Measurements from ENCODE around the gene NCMAP. TPM values are rescaled to one million over a fixed set of nuclear protein-coding genes. Genes with fewer than 3 reads are reported as not detected.

NCMAP gene
- total and polyA plus RNA-seq, 2 of the 4 experiments (the other 2 are of a cell fraction): not detected

GRCh38 chr1:24606621-24607020 is 50.7 kb downstream of the NCMAP start:
- Histone ChIP-seq H3K23ac (ENCODE audit: low read depth, low read length) (no peak overlapping the region), H3K9ac (ENCODE audit: low read depth, low read length) (no peak overlapping the region), H2BK20ac (ENCODE audit: low read depth, low read length) (no peak overlapping the region), H2BK120ac (ENCODE audit: low read depth, low read length) (no peak overlapping the region), H4K20me1 (ENCODE audit: insufficient read depth, low read length) (no peaks in the 10 kb centered on the region), H3K4me2 (ENCODE audit: low read depth, low read length) (no peak overlapping the region), H3K56ac (ENCODE audit: extremely low read depth, insufficient read depth, low read length) (no peak overlapping the region), H3K27ac (ENCODE audit: insufficient read depth, low read length) (no peak overlapping the region), H3K9me3 (ENCODE audit: control insufficient read depth, insufficient read depth, low read length) (no peaks in the 10 kb centered on the region), H3K4me1 (ENCODE audit: control insufficient read depth, insufficient read depth, low read length) (no peaks in the 10 kb centered on the region), H3K18ac (ENCODE audit: low read depth, low read length) (no peak overlapping the region), H2AK5ac (ENCODE audit: low read depth, low read length) (no peak overlapping the region), H4K91ac (ENCODE audit: insufficient read depth, low read depth, low read length) (no peak overlapping the region), H4K5ac (ENCODE audit: low read depth, low read length) (no peak overlapping the region), H3K79me1 (ENCODE audit: low read depth in 1 of 2, low read length in 2 of 2) (no peaks in the 10 kb centered on the region), H2AFZ (replicated peaks; ENCODE audit: low read length, poor library complexity) (no peak overlapping the region), H3K4ac (ENCODE audit: low read depth, low read length) (no peak overlapping the region), H3K14ac (replicated peaks; ENCODE audit: low read depth, low read length) (no peak overlapping the region), H2BK15ac (ENCODE audit: low read depth, low read length) (no peak overlapping the region), H3K27me3 (ENCODE audit: control insufficient read depth, insufficient read depth, low read length) (peaks cover 21% of the 10 kb centered on the region), H3K4me3 (ENCODE audit: insufficient read depth, low read depth, low read length) (no peak overlapping the region), H4K8ac (ENCODE audit: low read depth in 2 of 2, low read length in 2 of 2) (no peak overlapping the region), H2AK9ac (replicated peaks; ENCODE audit: low read depth, low read length, poor library complexity) (no peak overlapping the region), H3K9me1 (ENCODE audit: insufficient read depth, low read length) (no peaks in the 10 kb centered on the region), H2BK5ac (ENCODE audit: low read depth, low read length, poor library complexity, severe bottlenecking) (no peak overlapping the region), H3K36me3 (ENCODE audit: control insufficient read depth, insufficient read depth, low read length) (no peaks in the 10 kb centered on the region)
- DNase-seq (no peak), ATAC-seq (ENCODE audit: low read depth) (no peak)
- in situ Hi-C loops (cut with MboI; ENCODE audit: low sequenced_read_pairs) (no loop called here), dilution Hi-C loops (cut with HindIII; ENCODE audit: low sequenced_read_pairs, unreplicated experiment) (no loop called here), intact Hi-C loops (cut with micrococcal nuclease) (no loop called here)
- no TSS peak for BruUV-seq (replicated peaks)
- no CpG with 5 or more reads among the region's 2 CpGs for WGBS, 2 experiments (ENCODE audit: extremely low coverage in 2 of 2, insufficient read length in 1 of 2)
- TF ChIP-seq POLR2A (IDR thresholded peaks at IDR 0.05; ENCODE audit: low read depth, low read length) (no peak), RCOR1 (IDR thresholded peaks at IDR 0.05; ENCODE audit: insufficient replicate concordance, low read length) (no peak), FOS (IDR thresholded peaks at IDR 0.05; ENCODE audit: low read depth, low read length) (no peak), RFX5 (IDR thresholded peaks at IDR 0.05; ENCODE audit: low read depth, low read length) (no peak), RAD21 (IDR thresholded peaks at IDR 0.05; ENCODE audit: low read length) (no peak), BHLHE40 (IDR thresholded peaks at IDR 0.05; ENCODE audit: low read depth, low read length) (no peak), NFE2L2 (IDR thresholded peaks at IDR 0.05; ENCODE audit: low read depth, low read length) (no peak), CEBPB (IDR thresholded peaks at IDR 0.05; ENCODE audit: low read depth, low read length) (no peak), CHD1 (IDR thresholded peaks at IDR 0.05; ENCODE audit: low read depth, low read length) (no peak), USF2 (IDR thresholded peaks at IDR 0.05; ENCODE audit: low read depth, low read length) (no peak), MXI1 (IDR thresholded peaks at IDR 0.05; ENCODE audit: borderline replicate concordance, low read depth, low read length) (no peak), MAFK (IDR thresholded peaks at IDR 0.05; ENCODE audit: low read depth, low read length) (no peak), MAZ (IDR thresholded peaks at IDR 0.05; ENCODE audit: borderline replicate concordance, low read depth, low read length) (no peak), SMC3 (IDR thresholded peaks at IDR 0.05; ENCODE audit: low read depth, low read length) (no peak)
- TF ChIP-seq, protein P1, sequence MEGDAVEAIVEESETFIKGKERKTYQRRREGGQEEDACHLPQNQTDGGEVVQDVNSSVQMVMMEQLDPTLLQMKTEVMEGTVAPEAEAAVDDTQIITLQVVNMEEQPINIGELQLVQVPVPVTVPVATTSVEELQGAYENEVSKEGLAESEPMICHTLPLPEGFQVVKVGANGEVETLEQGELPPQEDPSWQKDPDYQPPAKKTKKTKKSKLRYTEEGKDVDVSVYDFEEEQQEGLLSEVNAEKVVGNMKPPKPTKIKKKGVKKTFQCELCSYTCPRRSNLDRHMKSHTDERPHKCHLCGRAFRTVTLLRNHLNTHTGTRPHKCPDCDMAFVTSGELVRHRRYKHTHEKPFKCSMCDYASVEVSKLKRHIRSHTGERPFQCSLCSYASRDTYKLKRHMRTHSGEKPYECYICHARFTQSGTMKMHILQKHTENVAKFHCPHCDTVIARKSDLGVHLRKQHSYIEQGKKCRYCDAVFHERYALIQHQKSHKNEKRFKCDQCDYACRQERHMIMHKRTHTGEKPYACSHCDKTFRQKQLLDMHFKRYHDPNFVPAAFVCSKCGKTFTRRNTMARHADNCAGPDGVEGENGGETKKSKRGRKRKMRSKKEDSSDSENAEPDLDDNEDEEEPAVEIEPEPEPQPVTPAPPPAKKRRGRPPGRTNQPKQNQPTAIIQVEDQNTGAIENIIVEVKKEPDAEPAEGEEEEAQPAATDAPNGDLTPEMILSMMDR (conservative IDR thresholded peaks at IDR 0.05; ENCODE audit: low read depth, low read length): no peak
- TF ChIP-seq, protein P2, sequence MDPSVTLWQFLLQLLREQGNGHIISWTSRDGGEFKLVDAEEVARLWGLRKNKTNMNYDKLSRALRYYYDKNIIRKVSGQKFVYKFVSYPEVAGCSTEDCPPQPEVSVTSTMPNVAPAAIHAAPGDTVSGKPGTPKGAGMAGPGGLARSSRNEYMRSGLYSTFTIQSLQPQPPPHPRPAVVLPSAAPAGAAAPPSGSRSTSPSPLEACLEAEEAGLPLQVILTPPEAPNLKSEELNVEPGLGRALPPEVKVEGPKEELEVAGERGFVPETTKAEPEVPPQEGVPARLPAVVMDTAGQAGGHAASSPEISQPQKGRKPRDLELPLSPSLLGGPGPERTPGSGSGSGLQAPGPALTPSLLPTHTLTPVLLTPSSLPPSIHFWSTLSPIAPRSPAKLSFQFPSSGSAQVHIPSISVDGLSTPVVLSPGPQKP (IDR thresholded peaks at IDR 0.05; ENCODE audit: borderline replicate concordance, low read depth, low read length): no peak
- POLR2A ChIA-PET (ENCODE audit: unreplicated experiment): no interaction called here
- CTCF ChIA-PET: no interaction called here
